Astrocyte (in vitro differentiated cells and primary cell): ENCODE data around the gene MAP4K2.

Experiments used
- CTCF ChIP-seq: IDR thresholded peaks from 2 replicates; pipeline ENCODE4 v1.5.1; 2011; ENCODE audit warnings: low read depth, mild to moderate bottlenecking, inconsistent platforms, low read length, moderate library complexity; ENCODE audit not compliant: insufficient read depth
- EZH2 ChIP-seq: IDR thresholded peaks from 2 replicates; pipeline ENCODE4 v1.6.1; 2012; ENCODE audit warnings: mild to moderate bottlenecking, low read length, inconsistent platforms; ENCODE audit not compliant: insufficient read depth

- TF ChIP-seq CTCF (no peak), EZH2 (no peak)
These were observed 31.2 kb upstream of the MAP4K2 start for GRCh38 chr11:64834031-64834722.
